NCI-H748 (cell line): ENCODE data around the gene DHX30.
"Not testable (repeated sequence)": the region's sequence is repeated elsewhere in the genome, so short reads cannot be mapped to it uniquely, and the experiment has no call there.

Experiments used
- DNase-seq: peaks from one replicate; lab custom pipeline; 2025; ENCODE audit not compliant: unreplicated experiment; lab: John Stamatoyannopoulos, UW

Gene DHX30

GRCh38 chr3:47802734-47803479 lies at the start of gene DHX30:
DHX30 (plus strand) TSS chr3:47803138; CDS start chr3:47810684, 7,546 bp downstream.
- DNase-seq = peak; percentile 84

- no peak for DNase-seq
Observed at GRCh38 chr3:47758261-47759025, 44.5 kb upstream of the DHX30 start.

GRCh38 chr3:47760207-47760606 lies 42.7 kb upstream of the DHX30 start:
- DNase-seq = not testable (repeated sequence)

- no peak for DNase-seq
Observed at GRCh38 chr3:47761046-47761445, 41.9 kb upstream of the DHX30 start.

- no peak for DNase-seq
Observed at GRCh38 chr3:47762233-47762632, 40.7 kb upstream of the DHX30 start.

GRCh38 chr3:47766186-47766585 lies 36.8 kb upstream of the DHX30 start:
- no peak for DNase-seq

GRCh38 chr3:47772047-47772446 lies 30.9 kb upstream of the DHX30 start:
- DNase-seq = no peak

- no peak for DNase-seq
Observed at GRCh38 chr3:47772788-47773187, 30.1 kb upstream of the DHX30 start.

- no peak for DNase-seq
Observed at GRCh38 chr3:47778746-47779145, 24.2 kb upstream of the DHX30 start.

- peak; percentile 56 for DNase-seq
Observed at GRCh38 chr3:47780741-47781684, 21.9 kb upstream of the DHX30 start.

- peak; percentile 95 for DNase-seq
Observed at GRCh38 chr3:47781685-47782445, 21.1 kb upstream of the DHX30 start, which contains the start of gene SMARCC1. SMARCC1 (minus strand) TSS chr3:47781893; CDS start chr3:47781797, 96 bp downstream.

- no peak for DNase-seq
Observed at GRCh38 chr3:47782446-47783308, 20.3 kb upstream of the DHX30 start.

- DNase-seq = no peak
Observed at GRCh38 chr3:47783673-47784072, 19.3 kb upstream of the DHX30 start.

GRCh38 chr3:47791193-47791855 lies 11.6 kb upstream of the DHX30 start:
- DNase-seq = no peak

- DNase-seq = no peak
Observed at GRCh38 chr3:47792699-47793098, 10.2 kb upstream of the DHX30 start.

- no peak for DNase-seq
Observed at GRCh38 chr3:47794544-47794943, 8.4 kb upstream of the DHX30 start.

GRCh38 chr3:47799733-47800132 lies 3.2 kb upstream of the DHX30 start:
- DNase-seq = peak; percentile 1

GRCh38 chr3:47803480-47804025 lies 615 bp downstream of the DHX30 start:
- DNase-seq = peak; percentile 47

GRCh38 chr3:47804577-47804976 lies 1.6 kb downstream of the DHX30 start:
- DNase-seq = no peak
